Nucleus accumbens (tissue), 56 donors: ENCODE results near the gene MEST.
"Not testable (repeated sequence)": the region's sequence is repeated elsewhere in the genome, so short reads cannot be mapped to it uniquely, and the experiment has no call there.

Source experiments
- DNase-seq, 56 donors: peaks; one replicate each; lab custom pipeline; 2025; lab: John Stamatoyannopoulos, UW

The MEST gene

GRCh38 chr7:130491841-130492522, at the start of gene MEST:
TSS of gene MEST (plus strand) at chr7:130492085. CDS start at chr7:130492314, 229 bp downstream.
- peak in 25 of 56 donors; percentile 5 to 77 (median 39) for DNase-seq

GRCh38 chr7:130442601-130443000, 49.3 kb upstream of the MEST start:
- no peak for DNase-seq

- DNase-seq: peak in 3 of 56 donors; percentile 6 to 22 (median 13)
Observed at GRCh38 chr7:130444234-130444633, 47.7 kb upstream of the MEST start.

- no peak for DNase-seq
Observed at GRCh38 chr7:130444751-130445407, 47.0 kb upstream of the MEST start.

GRCh38 chr7:130446259-130446658, 45.6 kb upstream of the MEST start:
- DNase-seq: no peak

- not testable (repeated sequence) for DNase-seq
Observed at GRCh38 chr7:130451344-130451743, 40.5 kb upstream of the MEST start.

- DNase-seq: no peak
Observed at GRCh38 chr7:130452951-130453350, 38.9 kb upstream of the MEST start.

- DNase-seq: peak in 12 of 56 donors; percentile 1 to 45 (median 12)
Observed at GRCh38 chr7:130454959-130455358, 36.9 kb upstream of the MEST start.

- DNase-seq: no peak
Observed at GRCh38 chr7:130458257-130458656, 33.6 kb upstream of the MEST start.

GRCh38 chr7:130461272-130461671, 30.6 kb upstream of the MEST start:
- DNase-seq: no peak

GRCh38 chr7:130463553-130464434, 28.1 kb upstream of the MEST start:
- no peak for DNase-seq

- DNase-seq: no peak
Observed at GRCh38 chr7:130468612-130469011, 23.3 kb upstream of the MEST start.

- no peak for DNase-seq
Observed at GRCh38 chr7:130471974-130472373, 19.9 kb upstream of the MEST start.

- DNase-seq: no peak
Observed at GRCh38 chr7:130473289-130473688, 18.6 kb upstream of the MEST start.

- DNase-seq: no peak
Observed at GRCh38 chr7:130473876-130474275, 18.0 kb upstream of the MEST start.

- no peak for DNase-seq
Observed at GRCh38 chr7:130475776-130476175, 16.1 kb upstream of the MEST start.

GRCh38 chr7:130476297-130477150, 15.4 kb upstream of the MEST start:
- no peak for DNase-seq

GRCh38 chr7:130478991-130479390, 12.9 kb upstream of the MEST start:
- no peak for DNase-seq

GRCh38 chr7:130479716-130480400, 12.0 kb upstream of the MEST start:
- DNase-seq: no peak

- no peak for DNase-seq
Observed at GRCh38 chr7:130481898-130482297, 10.0 kb upstream of the MEST start.
